GM12801 (cell line): Measurements from ENCODE around the gene LHFPL2.

Source experiments
- CTCF ChIP-seq: IDR thresholded peaks from one replicate; pipeline ENCODE4 v1.5.1; 2011; ENCODE audit warnings: control low read depth; ENCODE audit not compliant: insufficient read length; ENCODE audit errors: extremely low read depth

LHFPL2 gene

DNA sequence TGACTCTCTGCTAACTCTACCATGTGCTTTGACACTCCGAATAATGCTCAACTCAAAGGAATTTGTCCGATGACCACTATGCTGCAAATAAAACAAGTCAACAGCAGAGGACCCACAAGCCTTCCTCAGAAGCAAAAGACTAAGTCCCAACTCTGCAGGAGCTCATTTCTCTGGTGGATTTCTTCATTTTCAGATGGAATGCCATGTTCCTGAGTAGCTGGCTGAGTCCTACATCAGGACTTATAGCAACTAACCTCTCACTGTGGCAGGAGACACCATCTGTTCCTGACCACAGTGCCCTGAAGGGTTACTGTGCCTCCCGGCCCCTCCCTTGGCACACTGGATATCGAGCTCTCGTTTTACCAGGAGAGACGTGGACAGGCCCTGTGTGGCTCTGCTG lies 20.8 kb downstream of the LHFPL2 start:
- no peak for TF ChIP-seq CTCF

DNA sequence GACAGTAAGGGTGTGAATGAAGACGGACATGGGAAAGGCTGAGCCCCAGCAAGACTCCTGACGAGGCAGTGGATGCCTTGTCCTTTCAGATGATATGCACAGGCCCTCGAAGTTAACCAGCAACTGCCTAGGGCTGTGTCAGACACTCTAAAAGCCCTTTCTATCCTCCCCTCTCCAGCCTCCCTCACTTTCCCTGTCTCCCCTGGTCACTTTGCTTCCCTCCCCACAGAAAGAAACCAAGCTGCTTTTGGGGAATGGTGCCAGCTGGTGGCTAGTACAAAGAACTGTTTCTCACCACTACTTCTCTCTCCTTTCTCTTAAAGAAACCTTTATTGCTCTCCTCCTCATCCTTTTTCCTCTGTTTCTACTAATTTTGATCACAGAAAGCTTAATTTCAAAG lies 21.4 kb downstream of the LHFPL2 start:
- TF ChIP-seq CTCF = no peak

DNA sequence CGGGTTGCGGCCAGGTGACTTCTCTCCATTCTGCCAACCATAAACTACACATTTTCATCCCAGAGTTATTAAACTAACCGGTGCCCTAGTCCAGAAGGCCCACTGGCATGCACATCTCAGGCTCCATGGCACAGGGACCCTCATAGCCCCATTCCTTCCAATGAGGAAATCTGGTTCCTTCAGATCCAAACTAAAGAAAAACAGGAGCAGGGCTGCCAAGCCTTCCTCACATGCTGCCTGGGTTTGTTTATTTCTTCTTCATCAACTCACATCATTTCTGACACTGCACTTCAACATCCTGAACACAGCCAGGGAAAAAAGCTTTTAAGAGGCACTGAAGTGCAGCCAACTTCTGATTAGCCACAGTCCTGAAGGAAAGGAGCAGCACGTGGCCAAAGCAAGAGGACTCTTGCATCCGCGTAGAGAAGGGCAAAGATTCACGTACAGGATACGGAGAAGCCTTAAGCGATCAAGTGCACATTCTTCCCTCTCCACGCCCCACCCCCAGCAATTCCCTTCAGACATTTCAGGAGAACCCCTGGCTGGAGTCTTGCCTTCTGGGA lies 22.5 kb downstream of the LHFPL2 start:
- no peak for TF ChIP-seq CTCF

GRCh38 chr5:78624992-78625391 lies 23.6 kb downstream of the LHFPL2 start:
- TF ChIP-seq CTCF = no peak

DNA sequence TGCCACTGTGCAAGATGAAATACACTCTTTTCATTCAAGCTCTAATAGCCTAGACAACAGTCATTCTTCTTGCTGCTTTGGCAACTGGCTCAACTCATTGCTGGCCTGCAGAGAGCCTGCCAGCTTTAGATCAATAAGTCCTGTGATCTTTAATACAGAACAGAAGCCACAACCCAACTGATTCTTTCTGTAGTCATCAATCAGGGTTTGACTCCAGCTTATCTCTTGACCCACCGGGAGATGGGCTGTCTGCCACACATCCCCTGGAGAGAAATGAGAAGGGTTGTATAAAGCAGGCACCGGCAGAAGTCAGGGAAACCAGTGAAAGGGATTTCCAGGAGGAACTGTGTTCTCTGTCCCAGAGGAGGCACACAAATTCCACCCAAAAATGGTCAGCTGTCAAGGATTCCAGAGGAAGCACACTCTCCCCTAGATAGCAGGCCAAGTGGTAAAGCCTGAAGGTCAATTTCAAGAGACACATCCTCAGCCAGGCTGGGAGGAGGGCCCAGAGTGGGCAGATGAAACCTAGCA lies 24.5 kb downstream of the LHFPL2 start:
- no peak for TF ChIP-seq CTCF

DNA sequence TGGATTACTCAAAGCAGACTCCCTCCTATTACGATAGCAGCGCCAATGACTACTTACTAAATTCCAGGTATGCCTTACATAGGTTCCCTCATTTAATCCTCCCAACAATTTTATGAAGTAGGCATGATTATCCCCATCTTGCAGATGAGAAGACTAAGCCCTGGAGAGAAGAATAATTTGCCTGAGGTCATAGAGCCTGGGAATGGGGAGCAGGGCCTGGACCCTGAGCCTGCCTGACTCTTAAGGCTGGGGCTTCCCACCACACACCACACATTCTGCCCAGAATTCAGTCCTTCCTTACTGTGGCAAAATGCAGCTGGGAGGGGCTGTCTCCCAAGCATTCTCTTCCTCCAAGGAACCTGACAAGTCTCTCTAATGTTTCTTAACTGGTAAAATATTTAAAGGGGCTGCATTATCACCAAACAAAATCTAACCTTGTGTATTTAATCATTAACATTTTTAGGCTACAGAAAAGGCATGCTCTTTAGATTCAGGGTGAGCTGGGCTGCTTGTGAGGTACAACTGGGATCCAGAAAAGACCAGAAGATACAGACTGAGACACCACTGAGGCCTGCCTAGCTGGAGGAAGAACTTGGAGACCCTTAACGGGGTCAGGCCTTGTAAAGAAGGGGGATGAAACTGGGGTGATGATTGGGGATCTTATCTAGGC lies 26.1 kb downstream of the LHFPL2 start:
- no peak for TF ChIP-seq CTCF

GRCh38 chr5:78621291-78621738 lies 27.3 kb downstream of the LHFPL2 start:
- no peak for TF ChIP-seq CTCF
